ENCODE results near the gene NAP1L4. TPM values are rescaled to one million over a fixed set of nuclear protein-coding genes. Genes with fewer than 3 reads are reported as not detected.

The NAP1L4 gene
- total RNA-seq, 1 donor from 2014 or later = 83.5 TPM

- no peak overlapping the region for H3K27ac Mint-ChIP-seq (ENCODE audit: unreplicated experiment)
- H3K27me3 Mint-ChIP-seq (ENCODE audit: low read depth) = no peaks in the 10 kb centered on the region
- TF ChIP-seq CTCF (IDR thresholded peaks at IDR 0.05) = no peak
- no peak overlapping the region for H3K4me3 Mint-ChIP-seq (ENCODE audit: unreplicated experiment)
- H3K4me1 Mint-ChIP-seq (ENCODE audit: low read depth) = no peaks in the 10 kb centered on the region
- no peak for DNase-seq (ENCODE audit: low spot score)
- no peaks in the 10 kb centered on the region for H3K9me3 Mint-ChIP-seq (ENCODE audit: low read depth)
- peaks cover 52% of the 10 kb centered on the region for H3K36me3 Mint-ChIP-seq (ENCODE audit: low read depth)
These were observed 27.3 kb downstream of the NAP1L4 start for GRCh38 chr11:2964782-2965181.

GRCh38 chr11:2963761-2964160, 28.4 kb downstream of the NAP1L4 start:
- Mint-ChIP-seq H3K9me3 (ENCODE audit: low read depth) (no peaks in the 10 kb centered on the region), H3K4me3 (ENCODE audit: unreplicated experiment) (no peak overlapping the region), H3K4me1 (ENCODE audit: low read depth) (no peaks in the 10 kb centered on the region), H3K27me3 (ENCODE audit: low read depth) (no peaks in the 10 kb centered on the region), H3K27ac (ENCODE audit: unreplicated experiment) (no peak overlapping the region), H3K36me3 (ENCODE audit: low read depth) (peaks cover 54% of the 10 kb centered on the region)
- no peak for TF ChIP-seq CTCF (IDR thresholded peaks at IDR 0.05)
- DNase-seq (ENCODE audit: low spot score) = no peak

- TF ChIP-seq CTCF (IDR thresholded peaks at IDR 0.05) = no peak
- Mint-ChIP-seq H3K4me3 (ENCODE audit: unreplicated experiment) (no peak overlapping the region), H3K9me3 (ENCODE audit: low read depth) (no peaks in the 10 kb centered on the region), H3K36me3 (ENCODE audit: low read depth) (peaks cover 53% of the 10 kb centered on the region), H3K27ac (ENCODE audit: unreplicated experiment) (no peak overlapping the region), H3K4me1 (ENCODE audit: low read depth) (no peaks in the 10 kb centered on the region), H3K27me3 (ENCODE audit: low read depth) (no peaks in the 10 kb centered on the region)
- no peak for DNase-seq (ENCODE audit: low spot score)
These were observed 28.9 kb downstream of the NAP1L4 start for GRCh38 chr11:2963112-2963754.

GRCh38 chr11:2961080-2961479, 31.0 kb downstream of the NAP1L4 start:
- Mint-ChIP-seq H3K4me1 (ENCODE audit: low read depth) (no peaks in the 10 kb centered on the region), H3K9me3 (ENCODE audit: low read depth) (no peaks in the 10 kb centered on the region), H3K27me3 (ENCODE audit: low read depth) (no peaks in the 10 kb centered on the region), H3K36me3 (ENCODE audit: low read depth) (peaks cover 47% of the 10 kb centered on the region), H3K27ac (ENCODE audit: unreplicated experiment) (no peak overlapping the region), H3K4me3 (ENCODE audit: unreplicated experiment) (no peak overlapping the region)
- no peak for TF ChIP-seq CTCF (IDR thresholded peaks at IDR 0.05)
- no peak for DNase-seq (ENCODE audit: low spot score)

- DNase-seq (ENCODE audit: low spot score) = no peak
- Mint-ChIP-seq H3K27ac (ENCODE audit: unreplicated experiment) (no peak overlapping the region), H3K36me3 (ENCODE audit: low read depth) (peaks cover 48% of the 10 kb centered on the region), H3K9me3 (ENCODE audit: low read depth) (no peaks in the 10 kb centered on the region), H3K27me3 (ENCODE audit: low read depth) (no peaks in the 10 kb centered on the region), H3K4me3 (ENCODE audit: unreplicated experiment) (no peak overlapping the region), H3K4me1 (ENCODE audit: low read depth) (peaks cover 5% of the 10 kb centered on the region)
- TF ChIP-seq CTCF (IDR thresholded peaks at IDR 0.05) = no peak
These were observed 32.0 kb downstream of the NAP1L4 start for GRCh38 chr11:2960139-2960538.

All from chondrocyte (in vitro differentiated cells).